GM23248 (cell line): ENCODE data around the gene HLCS. TPM values are rescaled to one million over a fixed set of nuclear protein-coding genes. Genes with fewer than 3 reads are reported as not detected.

Experiments used
- DNase-seq: peaks from one replicate; pipeline ENCODE4 v3.0.0-alpha.2; 2015
- H2AFZ ChIP-seq: fragments of 200-600 bp; sonication (generic); 2 replicates; pipeline ENCODE4 v1.6.1; 2016; ENCODE audit warnings: antibody characterized with exemption
- H3F3A ChIP-seq: fragments of 200-600 bp; sonication (generic); 2 replicates; pipeline ENCODE4 v1.6.1; 2016; ENCODE audit warnings: mild to moderate bottlenecking, antibody characterized with exemption, mixed run types; ENCODE audit not compliant: insufficient read depth
- H3K27ac ChIP-seq: fragments of 200-600 bp; sonication (generic); 2 replicates; pipeline ENCODE4 v1.5.1; 2016; ENCODE audit warnings: mild to moderate bottlenecking
- H3K27me3 ChIP-seq: fragments of 200-600 bp; sonication (generic); replicated peaks from 2 replicates; pipeline ENCODE4 v1.6.1; 2016; ENCODE audit warnings: mild to moderate bottlenecking; ENCODE audit not compliant: insufficient read depth
- H3K36me3 ChIP-seq: fragments of 200-600 bp; sonication (generic); 2 replicates; pipeline ENCODE4 v1.6.1; 2016; ENCODE audit warnings: low read depth, mild to moderate bottlenecking
- H3K4me1 ChIP-seq: fragments of 200-600 bp; sonication (generic); 2 replicates; pipeline ENCODE4 v1.6.1; 2016; ENCODE audit warnings: mild to moderate bottlenecking; ENCODE audit not compliant: insufficient read depth
- H3K4me2 ChIP-seq: fragments of 200-600 bp; sonication (generic); one replicate; pipeline ENCODE4 v1.6.1; 2016; ENCODE audit warnings: mild to moderate bottlenecking; ENCODE audit not compliant: unreplicated experiment
- H3K4me3 ChIP-seq: fragments of 200-600 bp; sonication (generic); 2 replicates; pipeline ENCODE4 v1.5.1; 2016; ENCODE audit warnings: mild to moderate bottlenecking
- H3K79me2 ChIP-seq: fragments of 200-600 bp; sonication (generic); 2 replicates; pipeline ENCODE4 v1.6.1; 2016; ENCODE audit warnings: mild to moderate bottlenecking; ENCODE audit not compliant: insufficient read depth
- H3K9ac ChIP-seq: fragments of 200-600 bp; sonication (generic); 2 replicates; pipeline ENCODE4 v1.6.1; 2016; ENCODE audit warnings: mild to moderate bottlenecking
- H3K9me2 ChIP-seq: fragments of 200-600 bp; sonication (generic); 2 replicates; pipeline ENCODE4 v1.6.1; 2016; ENCODE audit warnings: mixed run types, mild to moderate bottlenecking, moderate library complexity; ENCODE audit not compliant: insufficient read depth
- H3K9me3 ChIP-seq: fragments of 200-600 bp; sonication (generic); one replicate; pipeline ENCODE4 v1.6.1; 2017; ENCODE audit warnings: low read depth
- H4K20me1 ChIP-seq: fragments of 200-600 bp; sonication (generic); 2 replicates; pipeline ENCODE4 v1.6.0; 2016; ENCODE audit not compliant: insufficient read depth
- EZH2 ChIP-seq: fragments of 200-600 bp; sonication (generic); IDR thresholded peaks from 2 replicates; pipeline ENCODE4 v1.6.1; 2018; ENCODE audit warnings: antibody characterized with exemption, mild to moderate bottlenecking; ENCODE audit not compliant: insufficient read depth, poor library complexity, severe bottlenecking
- EZH2phosphoT487 ChIP-seq: fragments of 200-600 bp; sonication (generic); IDR thresholded peaks from 2 replicates; pipeline ENCODE4 v1.6.1; 2018; ENCODE audit warnings: antibody characterized with exemption, moderate library complexity, mild to moderate bottlenecking, low read depth; ENCODE audit not compliant: insufficient read depth
- WGBS, 2 experiments: methylation state at CpG; one replicate each; pipeline ENCODE4 v1.1.6; 2015 to 2017; ENCODE audit warnings: low lambda C conversion rate in 2 of 2, low coverage in 1 of 2; ENCODE audit errors: missing lambda C conversion rate in 2 of 2; 5-methylcytosine and 5-hydroxymethylcytosine counted together
- in situ Hi-C: fragments of 300-500 bp; cut with MboI; formaldehyde crosslinking; loops from 2 replicates; pipeline ENCODE4 v1.15.0; 2020
- polyA plus RNA-seq: library from polyadenylated mRNA; unstranded; fragments of >200 nt; fragmentation: Nextera tagmentation; extraction: Ambion mirVana; gene quantifications from 2 replicates; pipeline ENCODE4 v1.2.1, GENCODE V29; 2016
- total RNA-seq: library from RNA; depleted of rRNA; stranded (reverse); fragments of >200 nt; shearing (Covaris generic); gene quantifications from 2 replicates; pipeline ENCODE4 v1.2.3, GENCODE V29; 2014

HLCS gene
- total and polyA plus RNA-seq, 2 experiments from 2014 or later = 21.4 to 42.5 TPM

- TF ChIP-seq EZH2phosphoT487 = no peak
- TF ChIP-seq EZH2 = no peak
These were observed 192.5 kb downstream of the HLCS start for GRCh38 chr21:36773995-36774394.

GRCh38 chr21:36773117-36773516, 193.4 kb downstream of the HLCS start:
- H3F3A ChIP-seq = peaks cover 13% of the 10 kb centered on the region; the same call in 1 of the 2 replicates
- whole genome bisulfite sequencing, 2 experiments = 49 to 61% methylated on average over 5 of the region's 5 CpGs
- no peaks in the 10 kb centered on the region for H3K27me3 ChIP-seq
- peak; percentile 76 for DNase-seq
- no peaks in the 10 kb centered on the region for H3K9me2 ChIP-seq
- no peak overlapping the region for H2AFZ ChIP-seq
- H3K79me2 ChIP-seq = no peaks in the 10 kb centered on the region
- no peak overlapping the region for H3K9ac ChIP-seq
- H4K20me1 ChIP-seq = no peaks in the 10 kb centered on the region
- H3K4me1 ChIP-seq = peaks cover 7% of the 10 kb centered on the region; the same call in 1 of the 2 replicates
- H3K27ac ChIP-seq = peak overlapping the region; percentile 16; the same call in 1 of the 2 replicates
- no peaks in the 10 kb centered on the region for H3K36me3 ChIP-seq
- no peaks in the 10 kb centered on the region for H3K9me3 ChIP-seq
- no peak for TF ChIP-seq EZH2
- TF ChIP-seq EZH2phosphoT487 = no peak
- no peak overlapping the region for H3K4me3 ChIP-seq
- in situ Hi-C loops = no loop called here
- no peak overlapping the region for H3K4me2 ChIP-seq

More at GRCh38 chr21:36773995-36774394, 192.5 kb downstream of the HLCS start:
- Histone ChIP-seq H4K20me1 (no peaks in the 10 kb centered on the region), H3K9me3 (no peaks in the 10 kb centered on the region), H3K9me2 (no peaks in the 10 kb centered on the region), H3K27ac (no peak overlapping the region), H3K36me3 (no peaks in the 10 kb centered on the region), H3K9ac (no peak overlapping the region), H3F3A (peaks cover 13% of the 10 kb centered on the region; the same call in 1 of the 2 replicates), H3K27me3 (no peaks in the 10 kb centered on the region), H3K79me2 (no peaks in the 10 kb centered on the region), H3K4me3 (no peak overlapping the region), H3K4me1 (peaks cover 7% of the 10 kb centered on the region; the same call in 1 of the 2 replicates), H3K4me2 (no peak overlapping the region), H2AFZ (no peak overlapping the region)
- no peak for DNase-seq
- WGBS, 2 experiments = 80 to 85% methylated on average over 8 of the region's 8 CpGs
- in situ Hi-C loops = no loop called here

- Histone ChIP-seq H3K9me3 (no peaks in the 10 kb centered on the region), H2AFZ (no peak overlapping the region), H3K36me3 (no peaks in the 10 kb centered on the region), H3F3A (peaks cover 13% of the 10 kb centered on the region; the same call in 1 of the 2 replicates), H3K4me3 (no peak overlapping the region), H3K27me3 (no peaks in the 10 kb centered on the region), H3K9ac (no peak overlapping the region), H3K79me2 (no peaks in the 10 kb centered on the region), H3K27ac (no peak overlapping the region), H3K4me1 (peaks cover 7% of the 10 kb centered on the region; the same call in 1 of the 2 replicates), H4K20me1 (no peaks in the 10 kb centered on the region), H3K4me2 (no peak overlapping the region), H3K9me2 (no peaks in the 10 kb centered on the region)
- 80 to 84% methylated on average over 8 of the region's 8 CpGs for WGBS, 2 experiments
- TF ChIP-seq EZH2phosphoT487 (no peak), EZH2 (no peak)
- in situ Hi-C loops = no loop called here
- no peak for DNase-seq
These were observed 197.2 kb downstream of the HLCS start for GRCh38 chr21:36769051-36769839.

GRCh38 chr21:36768496-36768895, 198.0 kb downstream of the HLCS start:
- peaks cover 7% of the 10 kb centered on the region; the same call in 1 of the 2 replicates for H3K4me1 ChIP-seq
- no peaks in the 10 kb centered on the region for H3K36me3 ChIP-seq
- no peak overlapping the region for H3K4me2 ChIP-seq
- DNase-seq = no peak
- WGBS, 2 experiments = 93% methylated on average over 13 of the region's 13 CpGs
- H3K4me3 ChIP-seq = no peak overlapping the region
- H4K20me1 ChIP-seq = no peaks in the 10 kb centered on the region
- in situ Hi-C loops = no loop called here
- H3K27me3 ChIP-seq = no peaks in the 10 kb centered on the region
- TF ChIP-seq EZH2 (no peak), EZH2phosphoT487 (no peak)
- no peaks in the 10 kb centered on the region for H3K9me3 ChIP-seq
- no peak overlapping the region for H3K9ac ChIP-seq
- peaks cover 7% of the 10 kb centered on the region; the same call in 1 of the 2 replicates for H3F3A ChIP-seq
- no peaks in the 10 kb centered on the region for H3K9me2 ChIP-seq
- no peak overlapping the region for H2AFZ ChIP-seq
- H3K79me2 ChIP-seq = no peaks in the 10 kb centered on the region
- H3K27ac ChIP-seq = no peak overlapping the region
